ENCODE data around the gene BLMH.

The BLMH gene

GRCh38 chr17:30304778-30305177 lies 13.0 kb upstream of the BLMH start:
- DNase-seq = no peak

GRCh38 chr17:30302241-30302640 lies 10.5 kb upstream of the BLMH start:
- DNase-seq = no peak

DNA sequence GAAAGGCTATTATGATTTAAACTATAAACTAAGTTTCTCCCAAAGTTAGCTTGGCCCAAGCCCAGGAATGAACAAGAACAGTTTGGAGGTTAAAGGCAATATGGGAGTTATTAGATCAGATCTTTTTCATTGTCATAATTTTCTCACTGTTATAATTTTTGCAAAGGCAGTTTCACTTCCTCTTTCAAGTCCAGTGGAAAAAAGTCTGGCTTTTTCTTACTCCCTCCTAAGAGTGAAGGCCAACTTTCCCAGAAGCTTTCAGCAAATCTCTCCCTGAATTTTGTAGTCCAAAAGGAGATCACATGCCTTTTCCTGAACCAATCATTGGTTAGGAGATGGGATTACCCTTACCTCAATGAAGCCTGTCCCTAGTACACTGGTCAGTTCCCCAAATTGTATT lies 9.1 kb upstream of the BLMH start:
- no peak for DNase-seq

- no peak for DNase-seq
These were observed 7.3 kb upstream of the BLMH start for GRCh38 chr17:30299000-30299399.

DNA sequence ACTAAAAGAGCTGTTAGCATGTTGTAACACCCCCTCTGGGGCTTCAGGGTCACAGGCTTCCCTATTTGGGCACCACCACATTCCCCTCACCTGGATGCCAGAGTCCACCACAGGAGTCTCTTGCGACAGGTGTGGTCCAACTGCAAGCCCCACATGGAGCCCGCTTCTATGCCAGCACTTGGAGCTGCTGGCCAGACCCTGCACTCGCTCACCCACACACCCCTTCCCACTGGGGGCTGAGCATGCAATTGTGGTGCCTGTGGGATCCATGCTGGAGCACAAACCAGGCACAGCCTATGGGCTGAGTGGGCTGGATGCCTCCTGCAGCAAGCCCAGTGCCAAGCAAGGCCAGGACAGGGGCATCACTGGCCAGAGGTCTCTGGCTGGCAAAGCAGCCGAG lies 6.0 kb upstream of the BLMH start:
- no peak for DNase-seq

DNA sequence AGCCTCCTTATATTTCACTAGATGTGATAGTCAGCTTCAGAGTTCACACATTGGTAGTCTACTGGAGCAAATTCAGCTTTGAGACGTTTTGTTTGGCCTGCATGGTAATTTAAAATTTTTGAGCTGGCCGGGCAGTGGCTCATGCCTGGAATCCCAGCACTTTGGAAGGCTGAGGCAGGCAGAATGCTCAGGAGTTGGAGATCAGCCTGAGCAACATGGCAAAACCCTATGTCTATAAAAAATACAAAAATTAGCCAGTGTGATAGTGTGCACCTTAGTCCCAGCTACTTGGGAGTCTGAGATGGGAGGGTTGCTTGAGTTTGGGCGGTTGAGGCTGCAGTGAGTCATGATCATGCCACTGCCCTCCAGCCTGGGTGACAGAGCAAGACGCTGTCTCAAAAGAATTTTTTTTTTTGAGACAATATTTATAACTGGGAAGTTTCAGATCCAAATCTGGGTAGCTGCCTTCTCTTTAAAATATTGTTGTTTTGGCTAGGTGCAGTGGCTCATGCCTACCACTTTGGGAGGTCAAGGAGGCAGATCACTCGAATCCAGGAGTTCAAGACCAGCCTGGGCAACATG lies 4.8 kb upstream of the BLMH start:
- DNase-seq = no peak

DNA sequence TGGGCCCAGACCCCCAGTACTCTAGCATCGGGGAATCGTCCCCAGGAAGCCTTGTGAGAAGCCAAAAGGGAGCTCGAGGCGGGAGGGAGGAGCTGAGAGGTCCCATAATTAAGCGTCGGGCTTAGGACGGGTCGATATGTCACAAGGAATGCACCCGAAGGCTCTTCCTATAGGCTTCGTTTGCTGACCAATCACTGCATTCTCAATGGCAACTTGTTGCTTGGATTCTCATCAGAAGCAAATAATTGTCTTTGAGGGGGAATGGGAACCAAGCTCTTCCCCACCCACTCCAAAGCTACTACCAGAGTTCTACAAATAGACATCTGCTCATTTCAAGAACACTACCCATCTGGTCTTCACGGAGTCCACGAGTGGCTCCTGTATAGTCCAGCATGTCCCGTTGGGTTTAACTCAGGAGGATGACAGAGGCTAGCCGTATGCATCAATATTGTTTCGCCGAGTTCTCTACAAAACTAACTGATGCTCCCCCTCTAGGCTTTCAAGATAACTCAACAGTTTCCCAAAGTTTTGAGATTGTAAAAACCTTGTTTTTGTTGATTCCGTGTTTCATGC lies 628 bp upstream of the BLMH start:
- DNase-seq = no peak

GRCh38 chr17:30290696-30291542 lies 825 bp downstream of the BLMH start:
- DNase-seq = peak; percentile 22

DNA sequence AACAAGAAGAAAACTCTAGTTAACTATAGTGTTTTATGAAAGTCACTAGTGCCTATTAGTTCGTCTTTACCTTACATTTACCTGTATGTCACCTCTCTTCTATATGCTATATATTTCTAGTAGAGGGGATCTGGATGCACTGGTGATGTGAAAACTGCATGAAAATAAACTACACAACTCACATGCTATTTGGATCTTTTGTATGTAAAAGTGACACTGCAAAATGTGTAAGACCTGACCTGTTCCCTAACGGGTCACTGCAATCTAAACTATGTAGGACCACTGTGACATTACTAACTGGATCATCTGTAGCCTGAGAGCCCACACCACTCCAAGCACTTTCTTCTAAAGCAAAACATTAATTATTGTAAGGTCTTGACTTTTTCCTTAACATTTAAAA lies 1.7 kb downstream of the BLMH start:
- no peak for DNase-seq

GRCh38 chr17:30279156-30279555 lies 12.6 kb downstream of the BLMH start:
- DNase-seq = no peak

GRCh38 chr17:30278032-30278431 lies 13.7 kb downstream of the BLMH start:
- no peak for DNase-seq

DNA sequence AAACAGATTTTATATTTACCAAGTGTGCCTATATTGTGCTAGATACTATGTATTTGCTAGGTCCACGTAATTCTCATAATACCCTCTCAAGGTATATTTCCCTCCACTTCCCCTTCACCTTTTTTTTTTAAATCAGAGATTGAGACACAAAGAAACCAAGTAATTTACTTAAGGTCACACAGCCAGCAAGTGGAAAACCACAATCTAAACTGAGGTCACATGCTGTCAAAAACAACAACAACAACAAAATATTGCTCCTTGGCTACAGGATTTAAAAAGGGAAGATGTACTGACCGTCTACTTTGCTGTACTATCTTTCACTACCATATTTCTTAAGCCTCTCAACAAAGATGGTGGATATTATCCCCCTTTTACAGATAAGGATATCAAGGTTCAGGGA lies 15.8 kb downstream of the BLMH start:
- no peak for DNase-seq

DNA sequence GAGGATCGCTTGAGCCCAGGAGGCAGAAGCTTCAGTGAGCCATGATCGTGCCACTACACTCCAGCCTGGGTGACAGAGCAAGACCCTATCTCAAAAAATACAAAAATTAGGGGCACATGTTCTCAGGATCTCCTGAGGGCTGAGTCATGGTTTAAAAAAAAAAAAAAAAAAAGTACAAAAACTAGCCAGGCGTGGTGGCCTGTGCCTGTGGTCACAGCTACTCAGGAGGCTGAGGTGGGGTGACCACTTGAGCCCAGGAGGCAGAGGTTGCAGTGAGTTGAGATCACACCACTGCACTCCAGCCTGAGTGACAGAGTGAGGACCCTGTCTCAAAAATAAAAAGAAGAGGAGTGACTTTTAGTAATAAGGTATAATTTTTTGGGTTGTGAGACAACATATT lies 16.9 kb downstream of the BLMH start:
- DNase-seq = no peak

GRCh38 chr17:30273373-30273772 lies 18.4 kb downstream of the BLMH start:
- no peak for DNase-seq

DNA sequence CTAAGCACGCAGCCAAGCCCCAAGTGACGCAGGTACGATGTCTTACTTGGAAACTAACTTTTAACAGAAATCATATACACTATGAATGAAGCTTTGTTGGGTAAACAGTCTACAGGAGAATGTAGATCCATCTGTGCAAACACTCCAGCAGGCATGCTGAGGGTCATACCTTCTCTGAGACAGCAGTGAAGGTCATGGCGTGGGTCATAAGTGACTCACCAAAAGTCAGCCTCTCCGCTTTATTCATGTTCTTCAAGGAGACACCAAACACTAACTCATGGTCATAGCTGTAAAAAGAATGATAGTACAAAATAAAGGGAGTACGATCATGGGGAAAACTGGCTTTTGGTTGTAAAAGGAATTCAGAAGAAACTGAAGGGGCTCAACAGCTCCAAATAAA lies 20.6 kb downstream of the BLMH start:
- no peak for DNase-seq

DNA sequence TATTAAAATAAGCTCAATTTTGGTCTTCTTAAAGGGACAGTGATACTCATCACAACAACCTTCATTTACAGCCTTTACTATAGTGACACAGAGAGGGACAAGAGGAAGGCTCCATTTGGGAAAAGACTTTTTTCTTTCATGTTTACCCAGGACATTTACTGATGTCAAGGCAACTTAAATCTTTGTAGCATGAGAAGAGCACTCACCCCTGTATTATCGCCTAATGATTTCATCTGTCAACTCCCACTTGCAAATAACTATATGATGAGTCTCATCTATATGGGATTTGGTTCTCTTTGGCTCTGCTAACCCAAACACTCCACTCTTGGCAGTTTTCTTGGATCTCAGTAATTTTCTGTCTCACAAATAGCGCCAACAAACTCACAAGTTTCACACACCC lies 24.1 kb downstream of the BLMH start:
- no peak for DNase-seq

DNA sequence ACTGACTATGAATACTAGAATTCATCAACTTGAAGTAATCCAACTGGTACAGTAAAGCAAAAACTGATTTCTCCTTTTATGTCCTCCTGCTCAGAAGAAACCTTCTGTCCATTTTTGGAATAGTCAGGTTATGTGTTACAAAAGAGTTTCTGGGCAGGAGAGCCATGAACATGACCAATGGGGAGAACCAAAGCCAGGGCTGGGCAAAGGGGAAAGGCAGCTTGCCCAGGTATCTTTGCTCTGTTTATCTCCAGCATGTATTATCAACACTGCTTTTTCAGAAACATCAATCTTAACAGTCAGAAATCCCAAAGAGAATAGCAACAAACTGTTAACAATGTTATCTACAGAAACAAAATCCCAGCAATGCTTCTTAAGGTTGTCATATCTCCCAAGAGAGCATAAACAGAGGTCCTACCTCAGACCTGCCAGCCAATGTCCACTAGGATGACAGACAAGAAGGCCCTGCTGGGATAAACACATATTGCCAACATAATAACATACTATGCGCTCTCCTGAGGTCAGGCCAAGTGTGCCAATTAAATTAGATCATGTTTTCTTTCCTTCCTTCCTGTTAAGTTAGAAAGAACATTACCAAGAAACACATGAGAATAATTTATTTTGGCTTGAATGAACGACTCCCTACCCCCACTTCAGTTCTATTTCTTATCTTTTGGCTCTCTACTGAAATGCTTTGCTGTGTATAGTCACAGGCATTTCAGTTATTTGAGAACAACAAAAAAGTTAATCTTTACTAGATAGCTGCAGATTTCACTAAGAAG lies 28.0 kb downstream of the BLMH start:
- DNase-seq = no peak

DNA sequence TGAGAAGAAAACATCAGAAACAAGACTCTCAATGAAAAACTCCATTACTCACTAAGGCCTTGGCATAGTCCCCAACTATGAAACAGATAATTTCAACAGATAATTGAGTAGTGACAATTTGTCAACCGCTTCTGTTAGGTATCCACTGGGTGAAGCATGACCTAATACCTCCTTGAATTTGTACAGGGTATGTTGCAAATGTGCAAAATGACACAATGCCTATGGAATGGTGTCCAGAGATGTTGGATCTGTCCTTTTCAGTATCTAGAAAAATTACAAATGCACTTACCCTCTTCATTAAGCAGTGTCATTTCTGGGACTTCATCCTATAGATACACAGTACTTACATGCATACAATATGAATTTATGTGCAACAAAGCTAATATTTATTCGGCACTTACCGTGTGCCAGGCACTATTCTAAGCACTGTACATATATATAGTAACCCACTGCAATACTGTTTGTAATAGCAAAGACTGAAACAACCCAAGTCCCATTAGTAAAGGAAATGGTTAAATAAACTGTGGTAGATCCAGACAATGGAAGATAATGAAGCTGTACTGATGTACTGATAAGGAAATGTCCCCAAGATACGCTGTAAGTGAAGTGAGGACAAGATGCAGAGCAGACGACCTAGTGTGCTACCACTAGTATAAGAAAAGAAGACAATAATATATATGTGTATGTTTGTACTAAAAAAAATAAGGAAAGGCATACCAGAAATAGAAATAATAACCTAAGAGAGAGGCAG lies 34.8 kb downstream of the BLMH start:
- DNase-seq = no peak

DNA sequence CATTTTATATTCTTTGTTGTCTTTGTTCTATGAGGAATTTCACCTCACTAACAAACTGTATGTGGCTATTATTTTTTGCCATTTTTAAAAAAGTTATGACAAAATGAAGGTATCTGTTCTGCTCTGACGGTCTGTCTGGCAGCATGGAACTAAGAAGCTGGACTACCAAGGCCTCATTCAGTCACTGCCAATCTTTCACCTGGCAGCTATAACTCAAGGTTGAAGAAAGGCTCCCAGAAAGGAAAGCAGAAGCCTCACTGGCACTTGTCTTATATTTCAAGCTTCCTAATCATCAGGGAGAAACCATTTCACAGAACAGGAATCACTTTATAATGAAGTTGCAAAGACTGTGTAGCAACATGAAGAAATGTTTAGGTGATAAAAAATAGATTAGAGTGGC lies 37.6 kb downstream of the BLMH start:
- DNase-seq = no peak

GRCh38 chr17:30253312-30253711 lies 38.4 kb downstream of the BLMH start:
- DNase-seq = no peak

DNA sequence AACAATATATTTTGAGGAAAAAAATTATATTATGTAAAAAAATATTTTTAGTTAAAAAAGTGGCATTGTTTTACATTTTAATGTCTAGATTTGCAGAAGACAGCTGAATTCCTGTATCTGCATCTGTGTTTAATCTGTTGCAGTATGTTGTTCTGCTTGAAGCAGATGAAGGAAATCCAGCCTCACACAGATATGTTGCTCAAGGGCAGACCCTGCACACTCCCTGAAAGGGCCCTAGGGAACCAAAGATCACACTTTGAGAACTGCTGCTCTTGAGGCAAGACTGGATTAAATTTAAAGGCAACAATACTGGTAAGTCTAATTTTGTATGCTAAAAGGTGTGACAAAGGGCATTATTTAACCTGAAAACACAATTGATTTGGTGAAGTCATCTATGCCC lies 39.8 kb downstream of the BLMH start:
- DNase-seq = no peak

- DNase-seq = no peak
These were observed 42.3 kb downstream of the BLMH start for GRCh38 chr17:30249460-30249859.

- DNase-seq = no peak
These were observed 43.0 kb downstream of the BLMH start for GRCh38 chr17:30248786-30249185.
